HG02678 (cell line): Measurements from ENCODE around the gene NUDT1.

Source experiments
- ATAC-seq: cut with Tn5 transposase; IDR thresholded peaks from one replicate; pipeline ENCODE4 v1.9.1; 2021; ENCODE audit warnings: mild to moderate bottlenecking, moderate library complexity; ENCODE audit not compliant: unreplicated experiment

The NUDT1 gene

DNA sequence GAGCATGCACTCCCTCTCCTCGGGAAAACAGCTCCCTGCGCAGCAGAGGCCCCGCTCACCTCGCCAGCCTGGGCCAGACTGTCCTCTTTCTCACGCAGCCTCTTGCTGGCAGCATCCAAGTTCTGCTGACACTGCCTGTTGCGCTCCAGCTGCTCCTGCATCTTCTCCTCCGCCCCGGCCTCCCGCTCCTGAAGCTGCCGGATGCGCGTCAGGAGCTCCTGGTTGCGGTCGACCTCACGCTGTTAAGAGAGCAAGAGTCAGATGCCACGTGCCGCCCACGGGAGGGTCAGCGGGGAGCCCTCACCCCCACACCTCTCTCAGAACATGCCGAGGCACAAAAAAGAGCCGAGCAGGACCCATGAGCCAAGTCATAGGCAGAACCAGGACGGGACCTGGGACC lies 19.5 kb upstream of the NUDT1 start:
- ATAC-seq: no peak

DNA sequence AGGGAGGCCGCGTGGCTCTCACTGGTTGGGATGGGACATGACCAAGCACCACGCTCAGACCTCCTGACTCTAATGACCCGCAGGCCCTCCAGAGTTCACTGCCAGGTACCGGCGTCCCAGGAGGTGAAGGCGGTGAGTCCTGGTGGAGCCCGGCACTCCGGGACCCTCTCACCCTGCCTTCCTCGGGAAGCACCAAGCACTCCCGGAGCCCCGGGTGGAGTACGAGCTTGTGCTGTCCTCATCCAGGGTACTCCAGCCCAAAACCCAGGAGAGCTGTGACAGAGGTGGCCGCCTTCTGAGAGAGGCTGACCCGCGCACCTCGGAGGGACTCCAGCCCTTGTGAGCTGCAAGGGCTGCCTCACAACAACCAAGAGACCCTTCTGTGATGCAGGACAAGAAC lies 18.7 kb upstream of the NUDT1 start:
- ATAC-seq: no peak

DNA sequence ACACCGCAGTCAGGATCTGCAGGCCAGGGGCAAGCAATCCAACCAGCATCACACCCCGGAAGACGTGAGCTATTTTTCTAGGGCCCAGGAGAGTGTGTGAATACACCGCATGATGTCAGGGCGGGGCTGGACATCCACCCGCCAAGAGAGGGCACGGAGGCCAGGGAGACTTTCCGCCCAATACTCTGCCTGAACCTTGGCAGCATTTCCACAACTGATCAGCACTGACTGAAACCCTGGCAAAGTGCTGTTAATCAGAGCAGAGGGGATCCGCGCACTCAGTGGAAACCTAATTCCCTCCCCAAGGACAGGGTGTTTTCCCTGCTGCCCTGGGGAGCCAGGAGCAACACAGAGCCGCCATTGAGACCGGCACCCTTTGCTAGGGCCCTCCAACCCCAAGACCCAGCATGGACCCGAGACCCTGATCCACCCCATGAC lies 17.5 kb upstream of the NUDT1 start:
- no peak for ATAC-seq

- ATAC-seq: no peak
Observed at GRCh38 chr7:2224934-2225333, 17.1 kb upstream of the NUDT1 start.

GRCh38 chr7:2225336-2225735 lies 16.7 kb upstream of the NUDT1 start:
- no peak for ATAC-seq

DNA sequence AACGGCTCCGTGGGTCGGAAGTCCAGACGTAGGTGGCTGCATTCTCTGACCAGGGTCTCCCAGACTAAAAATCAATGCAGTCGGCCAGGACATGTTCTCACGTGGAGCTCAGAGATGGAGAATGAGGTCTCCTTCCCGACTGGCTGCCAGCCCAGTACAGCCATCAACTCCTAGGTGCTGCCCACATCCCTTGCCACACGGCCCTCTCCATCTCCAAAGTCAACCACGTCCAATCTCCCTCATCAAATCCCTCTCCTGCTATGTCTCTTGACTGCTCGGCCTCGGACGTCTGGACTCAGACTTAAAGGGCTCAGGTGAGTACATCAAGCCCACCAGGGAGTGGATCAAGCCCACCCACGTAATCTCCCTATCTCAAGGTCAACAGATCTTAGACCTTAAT lies 16.2 kb upstream of the NUDT1 start:
- no peak for ATAC-seq

DNA sequence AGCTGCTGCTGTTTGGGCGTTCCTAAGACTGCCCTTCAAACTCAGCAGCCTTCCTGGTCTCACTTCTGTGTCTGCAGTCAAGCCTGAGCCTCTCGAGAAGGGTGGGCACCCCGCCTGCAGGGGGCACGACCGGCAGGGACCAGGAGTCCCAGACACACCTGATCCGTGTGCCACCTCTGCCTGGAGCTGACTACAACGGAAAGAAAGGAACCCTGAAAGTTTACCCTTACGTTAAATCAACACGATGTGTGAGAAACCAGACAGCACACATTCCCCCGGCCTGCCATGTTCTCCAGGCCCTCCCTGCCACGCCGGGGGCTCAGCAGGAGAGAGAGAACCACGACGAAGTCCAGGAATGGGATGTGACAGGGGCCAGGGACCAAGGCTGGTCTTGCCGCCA lies 14.3 kb upstream of the NUDT1 start:
- no peak for ATAC-seq

DNA sequence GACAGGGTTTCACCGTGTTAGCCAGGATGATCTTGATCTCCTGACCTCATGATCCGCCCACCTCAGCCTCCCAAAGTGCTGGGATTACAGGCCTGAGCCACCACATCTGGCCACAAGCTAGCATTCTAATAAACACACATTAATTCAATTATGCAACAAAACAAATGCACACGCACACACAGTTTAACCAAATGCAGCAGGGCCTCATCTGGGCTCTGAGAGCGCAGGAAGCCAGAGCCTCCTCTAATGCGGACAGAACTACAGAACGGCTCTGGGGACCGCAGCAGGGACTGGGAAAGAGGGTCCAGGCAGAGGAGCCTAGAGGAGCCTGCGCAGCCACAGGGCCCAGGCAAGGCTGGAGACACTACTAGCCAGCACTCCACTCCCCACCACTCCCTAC lies 13.1 kb upstream of the NUDT1 start:
- ATAC-seq: no peak

- ATAC-seq: no peak
Observed at GRCh38 chr7:2229467-2229866, 12.6 kb upstream of the NUDT1 start.

DNA sequence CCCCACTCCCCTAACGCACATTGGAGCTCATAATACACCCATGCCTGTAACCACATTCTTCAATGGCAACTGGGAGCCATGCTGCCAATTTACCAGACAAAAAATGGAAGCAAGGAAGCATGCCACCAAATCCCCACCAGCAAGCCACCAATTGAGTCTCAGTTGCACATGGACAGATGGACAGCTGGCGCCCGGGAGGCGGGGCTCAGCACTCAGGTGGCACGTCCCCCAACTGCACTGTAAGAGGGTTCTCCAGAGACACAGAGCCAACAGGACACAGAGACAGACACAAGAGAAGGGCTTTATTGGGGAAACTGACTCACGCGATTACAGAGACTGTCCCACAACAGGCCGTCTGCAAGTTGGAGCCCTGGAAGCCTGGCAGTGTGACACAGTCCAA lies 11.8 kb upstream of the NUDT1 start:
- ATAC-seq: no peak

DNA sequence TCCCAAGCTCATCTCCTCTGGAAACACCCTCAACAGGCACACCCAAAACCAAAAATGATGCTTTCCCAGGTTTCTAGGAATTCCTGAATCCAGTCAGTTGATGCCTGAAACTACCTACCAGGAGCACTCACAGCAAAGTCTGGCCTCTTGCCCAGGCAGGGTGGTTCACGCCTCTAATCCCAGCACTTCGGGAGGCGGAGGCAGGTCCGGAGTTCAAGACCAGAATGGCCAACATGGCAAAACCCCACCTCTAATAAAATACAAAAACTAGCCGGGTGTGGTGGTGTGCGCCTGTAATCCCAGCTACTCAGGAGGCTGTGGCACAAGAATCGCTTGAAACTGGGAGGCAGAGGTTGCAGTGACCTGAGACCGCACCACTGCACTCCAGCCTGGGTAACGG lies 11.1 kb upstream of the NUDT1 start:
- no peak for ATAC-seq

GRCh38 chr7:2231992-2232765 lies 9.8 kb upstream of the NUDT1 start:
- ATAC-seq: peak; percentile 30

GRCh38 chr7:2232766-2233520 lies 9.1 kb upstream of the NUDT1 start, which contains the start of gene MAD1L1:
Gene MAD1L1 (minus strand): TSS chr7:2232945. CDS start chr7:2230133, 2,812 bp downstream.
- ATAC-seq: peak; percentile 74

DNA sequence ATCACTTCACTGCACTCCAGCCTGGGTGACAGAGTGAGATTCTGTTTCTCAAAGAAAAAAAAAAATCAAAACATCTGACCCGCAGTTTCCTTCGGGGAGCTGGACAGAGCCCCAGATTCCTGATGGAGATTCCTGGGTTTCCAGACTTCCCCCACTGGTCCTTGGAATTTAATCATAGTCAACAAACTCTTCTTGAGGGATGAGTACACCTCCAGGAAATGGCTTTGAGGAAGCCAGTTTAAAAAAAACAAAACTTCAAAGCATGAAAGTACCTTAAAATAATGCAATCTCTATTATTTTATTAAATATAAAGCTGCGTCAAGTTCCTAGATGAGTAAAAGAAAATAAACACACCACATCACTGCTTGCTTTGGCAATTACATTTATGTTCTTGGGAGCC lies 8.1 kb upstream of the NUDT1 start:
- no peak for ATAC-seq

DNA sequence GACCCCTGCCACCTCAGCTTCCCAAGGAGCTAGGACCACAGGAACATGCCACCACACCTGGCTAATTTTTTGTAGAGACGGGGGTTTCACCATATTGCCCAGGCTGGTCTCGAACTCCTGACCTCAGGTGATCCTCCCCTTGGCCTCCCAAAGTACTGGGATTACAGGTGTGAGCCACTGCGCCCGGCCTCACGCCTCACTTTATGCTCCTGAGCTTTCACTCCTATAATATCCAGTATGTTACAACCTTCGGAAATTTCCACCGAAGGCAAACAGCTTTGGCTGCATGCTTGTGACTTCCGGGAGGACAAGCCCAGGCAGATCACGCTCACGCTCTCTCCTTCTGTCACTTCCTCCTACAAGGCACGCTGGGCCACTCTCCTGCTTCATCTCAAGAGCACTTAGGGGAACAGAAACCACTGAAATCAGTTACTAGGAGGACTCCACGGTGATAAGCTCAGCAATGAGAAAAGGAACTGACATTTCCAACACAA lies 4.9 kb upstream of the NUDT1 start:
- peak; percentile 57 for ATAC-seq

- ATAC-seq: no peak
Observed at GRCh38 chr7:2239242-2239641, 2.8 kb upstream of the NUDT1 start.

DNA sequence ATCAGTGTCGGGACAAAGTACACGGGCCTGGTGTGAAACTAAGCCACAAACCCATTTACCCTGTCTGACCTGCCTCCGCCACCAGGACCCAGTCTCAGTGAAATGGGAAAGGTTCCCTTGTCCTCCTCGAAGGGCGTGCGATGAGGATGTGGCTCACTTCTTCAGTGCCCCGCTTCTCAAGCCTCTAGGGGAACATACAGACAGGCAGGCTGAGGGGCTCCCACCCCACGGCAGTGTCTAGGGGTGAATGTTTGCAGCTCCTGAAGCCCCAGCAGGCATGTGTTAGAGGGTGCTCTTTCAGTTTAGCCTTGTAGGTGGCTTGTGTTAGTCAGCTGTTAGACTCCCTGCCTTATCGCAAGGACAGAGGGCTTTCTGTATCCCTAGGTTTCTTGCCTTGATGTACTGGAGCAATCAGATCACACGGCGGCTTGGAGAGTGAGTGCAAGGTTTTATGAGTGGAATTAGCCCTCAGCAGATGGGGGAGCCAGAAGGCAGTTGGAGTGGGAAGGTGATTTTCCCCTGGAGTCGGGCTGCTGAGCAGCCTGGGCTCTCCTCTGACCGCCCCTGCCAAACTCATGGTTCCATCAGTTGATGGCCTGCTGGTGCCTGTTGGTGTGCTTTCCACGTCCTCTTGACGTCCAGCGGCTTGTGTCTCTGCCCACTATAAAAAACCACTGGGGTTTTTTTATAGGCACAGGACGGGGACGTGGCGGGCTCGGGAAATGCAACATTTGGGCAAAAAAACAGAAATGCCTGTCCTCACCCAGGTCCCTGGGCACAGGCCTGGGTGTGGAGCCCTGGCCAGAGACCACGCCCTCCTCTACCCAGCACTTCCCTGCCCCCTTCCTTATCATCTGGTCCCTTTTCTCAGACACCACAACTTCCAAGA lies 759 bp downstream of the NUDT1 start:
- ATAC-seq: no peak

DNA sequence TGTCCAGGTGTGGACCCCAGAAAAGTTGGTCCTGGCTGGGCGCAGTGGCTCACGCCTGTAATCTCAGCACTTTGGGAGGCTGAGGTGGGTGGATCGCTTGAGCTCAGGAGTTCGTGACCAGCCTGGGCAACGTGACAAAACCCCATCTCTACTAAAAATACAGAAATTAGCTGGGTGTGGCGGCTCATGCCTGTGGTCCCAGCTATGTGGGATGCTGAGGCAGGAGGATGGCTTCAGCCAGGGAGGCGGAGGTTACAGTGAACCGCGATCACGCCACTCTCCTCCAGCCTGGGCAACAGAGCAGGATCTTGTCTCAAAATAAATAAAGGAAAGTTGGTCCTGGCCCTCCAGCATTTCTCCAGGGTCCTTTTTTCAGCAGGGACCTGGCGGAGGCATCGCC lies 1.4 kb downstream of the NUDT1 start:
- ATAC-seq: no peak

DNA sequence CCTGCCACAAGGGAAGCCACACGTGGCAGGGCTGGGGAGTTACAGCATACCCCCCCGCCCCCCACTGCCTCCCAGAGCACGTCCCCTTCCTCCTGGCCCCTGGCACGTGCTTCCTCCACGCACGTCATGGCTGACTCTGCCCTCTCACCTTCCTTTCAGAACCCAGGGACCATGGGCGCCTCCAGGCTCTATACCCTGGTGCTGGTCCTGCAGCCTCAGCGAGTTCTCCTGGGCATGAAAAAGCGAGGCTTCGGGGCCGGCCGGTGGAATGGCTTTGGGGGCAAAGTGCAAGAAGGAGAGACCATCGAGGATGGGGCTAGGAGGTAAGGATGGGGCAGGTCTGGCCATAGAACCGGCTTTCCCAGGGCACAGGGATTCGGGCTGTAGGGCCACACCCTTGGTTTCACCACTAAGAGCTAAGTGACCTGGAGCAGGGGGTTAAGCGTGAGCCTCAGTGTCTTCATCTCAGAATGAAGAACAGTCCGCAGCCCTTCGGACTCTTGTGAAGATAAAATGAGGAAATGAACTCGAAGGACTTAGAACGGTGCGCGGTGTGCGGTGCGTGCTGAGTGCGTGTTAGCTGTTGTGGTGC lies 2.5 kb downstream of the NUDT1 start:
- ATAC-seq: no peak

- ATAC-seq: no peak
Observed at GRCh38 chr7:2245883-2246675, 4.1 kb downstream of the NUDT1 start.
